Fibroblast of skin of back (primary cell): ENCODE results near the gene MAPKAPK5.
"Not testable (repeated sequence)": the region's sequence is repeated elsewhere in the genome, so short reads cannot be mapped to it uniquely, and the experiment has no call there.

Source experiments
- DNase-seq: peaks from one replicate; pipeline ENCODE4 v3.0.0-alpha.2; 2013

Gene MAPKAPK5

DNA sequence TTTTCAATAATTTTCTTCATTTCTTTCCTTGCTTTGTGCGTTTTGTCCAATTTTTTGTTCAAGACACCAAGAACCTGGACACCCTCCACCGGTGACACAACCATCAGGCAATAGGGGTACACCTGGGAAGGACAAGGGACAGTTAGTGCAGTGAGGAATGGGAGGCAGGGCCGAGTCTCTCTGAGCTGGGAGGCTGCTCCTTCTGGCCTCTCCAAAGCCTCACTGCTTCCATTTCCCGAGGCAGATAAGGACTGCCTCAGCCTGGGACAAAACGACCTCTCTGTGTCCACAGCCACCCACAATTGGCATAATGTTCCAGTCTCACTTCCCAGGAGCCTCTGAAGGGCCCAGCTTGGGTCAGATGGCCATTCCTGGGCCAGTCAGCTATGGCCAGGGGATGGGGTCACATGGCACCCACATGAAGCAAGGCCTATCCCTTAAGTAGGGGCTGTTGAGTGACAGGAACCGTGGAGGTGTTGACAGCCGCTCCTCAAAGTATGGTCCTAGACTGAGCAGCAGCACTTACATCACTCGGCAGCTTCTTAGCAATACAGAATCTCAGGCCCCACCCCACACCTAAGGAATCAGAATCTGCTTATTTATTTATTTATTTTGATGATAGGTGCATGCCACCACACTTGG is 13.6 kb upstream of the MAPKAPK5 start:
- DNase-seq: no peak

- DNase-seq: not testable (repeated sequence)
These were observed 12.4 kb upstream of the MAPKAPK5 start for GRCh38 chr12:111829635-111830034.

DNA sequence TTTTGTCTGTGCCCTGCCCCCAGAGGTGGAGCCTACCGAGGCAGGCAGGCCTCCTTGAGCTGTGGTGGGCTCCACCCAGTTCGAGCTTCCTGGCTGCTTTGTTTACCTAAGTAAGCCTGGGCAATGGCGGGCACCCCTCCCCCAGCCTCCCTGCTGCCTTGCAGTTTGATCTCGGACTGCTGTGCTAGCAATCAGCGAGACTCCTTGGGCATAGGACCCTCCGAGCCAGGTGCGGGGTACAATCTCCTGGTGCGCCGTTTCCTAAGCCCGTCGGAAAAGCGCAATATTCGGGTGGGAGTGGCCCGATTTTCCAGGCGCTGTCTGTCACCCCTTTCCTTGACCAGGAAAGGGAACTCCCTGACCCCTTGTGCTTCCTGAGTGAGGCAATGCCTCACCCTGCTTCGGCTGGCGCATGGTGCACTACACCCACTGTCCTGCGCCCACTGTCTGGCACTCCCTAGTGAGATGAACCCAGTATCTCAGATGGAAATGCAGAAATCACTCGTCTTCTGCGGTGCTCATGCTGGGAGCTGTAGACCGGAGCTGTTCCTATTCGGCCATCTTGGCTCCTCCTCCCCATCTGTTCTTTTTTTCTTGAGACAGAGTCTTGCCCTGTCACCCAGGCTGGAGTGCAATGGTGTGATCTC is 7.2 kb upstream of the MAPKAPK5 start:
- DNase-seq: not testable (repeated sequence)

DNA sequence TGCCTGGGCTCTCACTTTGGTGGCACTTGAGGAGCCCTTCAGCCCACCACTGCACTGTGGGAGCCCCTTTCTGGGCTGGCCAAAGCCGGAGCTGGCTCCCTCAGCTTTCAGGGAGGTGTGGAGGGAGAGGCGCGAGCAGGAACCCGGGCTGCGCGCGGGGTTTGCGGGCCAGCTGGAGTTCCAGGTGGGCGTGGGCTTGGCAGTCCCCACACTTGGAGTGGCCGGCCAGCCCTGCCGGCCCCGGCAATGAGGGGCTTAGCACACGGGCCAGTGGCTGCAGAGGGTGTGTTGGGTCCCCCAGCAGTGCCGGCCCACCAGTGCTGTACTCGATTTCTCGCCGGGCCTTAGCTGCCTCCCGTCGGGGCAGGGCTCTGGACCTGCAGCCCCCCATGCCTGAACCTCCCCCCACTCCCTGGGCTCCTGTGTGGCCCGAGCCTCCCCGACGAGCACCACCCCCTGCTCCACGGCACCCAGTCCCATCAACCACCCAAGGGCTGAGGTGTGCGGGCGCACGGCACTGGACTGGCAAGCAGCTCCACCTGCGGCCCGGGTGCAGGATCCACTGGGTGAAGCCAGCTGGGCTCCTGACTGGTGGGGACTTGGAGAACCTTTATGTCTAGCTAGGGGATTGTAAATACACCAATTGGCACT is 6.4 kb upstream of the MAPKAPK5 start:
- DNase-seq: not testable (repeated sequence)

DNA sequence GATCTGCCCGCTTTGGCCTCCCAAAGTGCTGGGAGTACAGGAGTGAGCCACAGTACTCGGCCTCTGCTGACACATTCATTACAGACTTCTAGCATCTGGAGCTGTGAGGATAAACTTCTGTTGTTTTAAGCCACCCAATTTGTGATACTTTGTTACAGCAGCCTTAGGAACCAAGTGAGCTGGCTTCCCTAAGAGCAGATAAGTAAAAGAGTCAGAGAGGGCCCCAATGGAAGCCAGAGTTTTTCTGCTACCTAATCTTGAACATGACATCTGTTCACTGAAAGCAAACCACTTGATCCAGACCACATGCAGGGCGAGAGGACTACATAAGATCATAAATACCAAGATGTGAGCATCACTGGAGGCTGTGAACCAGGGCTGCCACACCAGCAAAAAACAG is 3.7 kb upstream of the MAPKAPK5 start:
- no peak for DNase-seq

- no peak for DNase-seq
These were observed 1.2 kb upstream of the MAPKAPK5 start for GRCh38 chr12:111840807-111841206.

GRCh38 chr12:111841236-111841749 is 735 bp upstream of the MAPKAPK5 start:
- DNase-seq: no peak

- peak; percentile 8 for DNase-seq
These were observed 748 bp downstream of the MAPKAPK5 start for GRCh38 chr12:111842556-111843396.

DNA sequence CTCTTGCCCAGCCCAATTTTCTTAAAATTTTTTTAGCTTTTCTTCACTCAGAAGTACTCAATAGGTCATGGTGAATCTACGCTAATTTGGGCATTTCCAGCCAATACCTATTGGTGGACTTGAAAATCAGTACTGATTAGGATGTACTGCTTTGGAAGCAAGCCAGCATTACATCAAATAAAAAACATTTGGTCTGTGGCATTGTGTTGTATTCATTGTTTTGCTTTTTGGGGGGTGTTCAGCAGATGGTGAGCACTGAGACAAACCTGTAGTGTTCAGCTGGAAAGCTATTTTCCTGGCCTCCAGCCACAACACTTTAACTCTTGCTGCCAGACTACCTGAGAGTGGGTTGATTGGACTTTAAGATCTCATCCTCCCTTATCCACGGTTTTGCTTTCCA is 4.0 kb downstream of the MAPKAPK5 start:
- DNase-seq: no peak

- DNase-seq: no peak
These were observed 8.5 kb downstream of the MAPKAPK5 start for GRCh38 chr12:111850526-111850925.

GRCh38 chr12:111858186-111858585 is 16.2 kb downstream of the MAPKAPK5 start:
- no peak for DNase-seq

- no peak for DNase-seq
These were observed 16.8 kb downstream of the MAPKAPK5 start for GRCh38 chr12:111858778-111859177.

- DNase-seq: no peak
These were observed 22.9 kb downstream of the MAPKAPK5 start for GRCh38 chr12:111864913-111865312.

- no peak for DNase-seq
These were observed 25.5 kb downstream of the MAPKAPK5 start for GRCh38 chr12:111867531-111867930.

DNA sequence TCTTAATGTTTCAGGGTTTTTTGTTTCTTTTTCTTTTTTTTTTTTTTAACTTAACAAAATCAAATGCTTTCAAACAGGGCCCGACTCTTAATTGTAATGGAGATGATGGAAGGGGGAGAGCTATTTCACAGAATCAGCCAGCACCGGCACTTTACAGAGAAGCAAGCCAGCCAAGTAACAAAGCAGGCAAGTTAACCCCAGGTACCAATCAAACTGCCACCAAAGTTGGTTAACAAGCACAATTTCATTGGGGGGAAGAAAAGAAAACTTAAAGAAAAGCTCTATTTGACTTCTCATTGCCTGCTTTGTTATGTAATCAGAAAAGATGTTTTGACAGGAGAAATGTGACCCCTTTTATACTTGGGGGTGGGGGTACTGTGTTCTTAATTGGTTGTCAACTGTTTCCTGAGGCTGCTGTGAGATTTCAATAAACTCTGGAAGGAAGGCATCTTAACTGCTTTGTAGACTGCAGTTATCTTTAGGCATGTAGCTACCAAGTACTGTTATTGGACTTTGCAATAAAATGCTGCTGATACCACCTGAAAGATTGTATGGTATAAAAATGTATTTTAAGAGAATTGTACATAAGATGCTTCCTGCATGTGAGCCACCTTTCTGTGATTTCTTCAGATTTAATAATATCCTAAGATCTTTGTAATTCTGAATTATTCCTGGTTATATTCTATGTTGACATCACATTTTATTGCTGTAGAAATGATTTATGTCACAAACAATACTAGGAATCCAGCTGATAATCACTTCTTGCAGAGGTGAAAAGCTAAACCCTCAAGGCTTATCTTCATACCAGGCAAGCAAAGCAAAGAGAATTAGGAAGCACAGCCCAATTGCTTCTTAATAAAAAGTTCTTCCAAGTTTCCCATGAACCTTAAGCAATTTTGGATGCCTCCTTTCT is 26.9 kb downstream of the MAPKAPK5 start:
- no peak for DNase-seq

GRCh38 chr12:111869671-111870070 is 27.6 kb downstream of the MAPKAPK5 start:
- DNase-seq: no peak

DNA sequence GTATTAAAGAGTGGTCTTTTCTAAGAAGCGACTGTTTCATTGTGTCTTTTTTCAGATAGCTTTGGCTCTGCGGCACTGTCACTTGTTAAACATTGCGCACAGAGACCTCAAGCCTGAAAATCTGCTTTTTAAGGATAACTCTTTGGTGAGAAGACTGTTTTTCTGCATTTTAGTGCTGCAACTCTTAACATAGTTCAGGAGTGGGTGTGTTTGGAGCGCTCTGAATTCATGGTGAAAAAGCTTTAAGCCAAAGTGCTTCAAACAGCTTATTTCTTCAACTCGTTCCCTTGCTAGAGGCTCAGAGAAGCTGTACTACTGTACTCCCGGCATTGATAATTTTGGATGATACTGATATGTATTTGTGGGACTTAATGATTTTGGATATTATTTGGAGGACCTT is 28.2 kb downstream of the MAPKAPK5 start:
- DNase-seq: no peak

- DNase-seq: no peak
These were observed 28.7 kb downstream of the MAPKAPK5 start for GRCh38 chr12:111870706-111871105.

DNA sequence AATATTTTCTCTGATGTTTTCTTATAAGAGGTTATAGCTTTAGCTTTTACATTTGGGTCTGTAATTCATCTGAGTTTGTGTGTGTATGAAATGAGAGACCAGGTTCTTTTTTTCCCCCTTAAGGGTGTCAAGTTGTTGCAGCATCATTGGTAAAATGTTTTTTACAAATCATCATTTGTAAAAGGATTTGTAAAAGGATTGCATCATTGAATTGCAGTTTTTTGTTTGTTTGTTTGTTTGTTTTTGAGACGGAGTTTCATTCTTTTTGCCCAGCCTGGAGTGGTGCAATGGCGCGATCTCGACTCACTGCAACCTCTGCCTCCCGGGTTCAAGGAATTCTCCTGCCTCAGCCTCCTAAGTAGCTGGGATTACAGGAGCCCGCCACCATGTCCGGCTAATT is 31.1 kb downstream of the MAPKAPK5 start:
- DNase-seq: no peak

DNA sequence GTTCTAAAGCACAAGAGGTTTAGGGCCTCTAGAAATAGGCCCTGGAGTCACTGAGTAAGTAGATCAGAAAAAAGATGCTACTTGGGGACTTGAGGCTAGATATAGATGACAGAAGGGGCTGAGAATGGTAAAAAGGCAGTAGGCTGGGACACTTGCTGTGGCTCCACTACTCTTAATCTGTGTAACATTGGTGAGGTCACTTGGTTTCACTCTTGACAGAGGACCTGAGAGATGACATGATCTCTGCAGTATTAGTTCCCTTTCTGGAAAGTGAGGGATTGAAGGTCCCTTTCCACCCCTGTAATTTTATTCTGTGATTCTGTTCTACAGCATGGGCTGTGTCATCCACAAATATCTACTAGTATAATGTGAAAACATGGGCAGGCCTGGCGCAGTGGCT is 39.7 kb downstream of the MAPKAPK5 start:
- no peak for DNase-seq

DNA sequence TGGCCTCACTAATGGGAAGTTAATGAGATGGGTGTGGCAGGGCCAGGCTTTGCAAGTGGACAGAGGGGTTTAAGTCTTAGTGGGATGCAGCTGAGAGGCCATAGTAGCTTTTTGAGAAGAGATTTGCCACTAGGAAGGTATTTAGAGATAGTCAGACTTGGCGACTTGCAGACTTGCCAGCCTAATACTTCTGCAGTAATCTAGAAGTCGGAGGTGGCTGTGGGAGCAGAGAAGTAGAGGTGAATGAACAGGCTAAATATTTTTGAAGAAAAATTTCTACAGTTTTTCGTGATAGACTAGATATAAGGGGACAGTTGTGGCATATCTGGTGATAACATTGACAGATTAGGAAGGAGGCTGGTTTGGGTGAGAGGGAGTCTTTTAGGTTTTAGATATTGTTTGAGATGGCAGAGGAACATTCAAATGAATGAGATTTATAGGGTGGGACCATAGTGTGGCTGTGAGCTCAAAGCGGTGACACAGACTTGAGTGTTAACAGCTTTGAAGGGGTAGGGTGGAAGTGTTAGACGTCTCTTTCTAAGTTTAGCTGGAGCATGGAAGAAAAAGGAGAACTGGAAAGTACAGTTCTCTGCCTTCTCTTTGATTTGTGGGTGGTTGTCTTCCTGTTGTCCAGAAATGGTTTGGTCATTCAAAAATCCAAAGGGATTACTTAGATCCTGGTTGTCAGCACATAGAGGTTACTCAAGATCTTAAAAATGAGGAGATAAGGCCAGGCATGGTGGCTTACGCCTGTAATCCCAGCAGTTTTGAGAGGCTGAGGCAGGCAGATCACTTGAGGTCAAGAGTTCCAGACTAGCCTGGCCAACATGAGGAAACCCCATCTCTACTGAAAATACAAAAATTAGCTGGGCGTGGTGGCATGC is 44.9 kb downstream of the MAPKAPK5 start:
- DNase-seq: no peak
